Hepatocyte (in vitro differentiated cells): ENCODE measurements around the gene THAP3. TPM values are rescaled to one million over a fixed set of nuclear protein-coding genes. Genes with fewer than 3 reads are reported as not detected.

ENCODE experiments used
- DNase-seq: peaks from one replicate; pipeline ENCODE4 v3.0.0-alpha.2; 2016; ENCODE audit warnings: low spot score
- H2AFZ ChIP-seq: fragments of 200-600 bp; sonication (generic); 2 replicates; pipeline ENCODE4 v1.6.0; 2016; ENCODE audit warnings: antibody characterized with exemption, mild to moderate bottlenecking
- H3K27ac ChIP-seq: fragments of 200-600 bp; sonication (generic); 2 replicates; pipeline ENCODE4 v1.5.1; 2016; ENCODE audit warnings: mild to moderate bottlenecking
- H3K27me3 ChIP-seq: fragments of 200-600 bp; sonication (generic); 2 replicates; pipeline ENCODE4 v1.6.1; 2016
- H3K36me3 ChIP-seq: fragments of 200-600 bp; sonication (generic); replicated peaks from 2 replicates; pipeline ENCODE4 v1.5.1; 2016; ENCODE audit warnings: low read depth; ENCODE audit not compliant: insufficient read depth
- H3K4me1 ChIP-seq: fragments of 200-600 bp; sonication (generic); 2 replicates; pipeline ENCODE4 v1.5.1; 2016; ENCODE audit warnings: mild to moderate bottlenecking, moderate library complexity; ENCODE audit not compliant: insufficient read depth
- H3K4me2 ChIP-seq: fragments of 200-600 bp; sonication (generic); 2 replicates; pipeline ENCODE4 v1.6.0; 2016
- H3K4me3 ChIP-seq: fragments of 200-600 bp; sonication (generic); 2 replicates; pipeline ENCODE4 v1.5.1; 2016; ENCODE audit warnings: mild to moderate bottlenecking
- H3K79me2 ChIP-seq: fragments of 200-600 bp; sonication (generic); 2 replicates; pipeline ENCODE4 v1.6.0; 2017; ENCODE audit warnings: mild to moderate bottlenecking
- H3K9me2 ChIP-seq: fragments of 200-600 bp; sonication (generic); replicated peaks from 2 replicates; pipeline ENCODE4 v1.6.0; 2017; ENCODE audit warnings: mild to moderate bottlenecking; ENCODE audit not compliant: insufficient read depth
- H3K9me3 ChIP-seq: fragments of 200-600 bp; sonication (generic); 2 replicates; pipeline ENCODE4 v1.5.1; 2016; ENCODE audit warnings: low read depth, mild to moderate bottlenecking
- H4K20me1 ChIP-seq: fragments of 200-600 bp; sonication (generic); 2 replicates; pipeline ENCODE4 v1.6.0; 2016; ENCODE audit warnings: mild to moderate bottlenecking; ENCODE audit not compliant: insufficient read depth, poor library complexity, severe bottlenecking
- EZH2 ChIP-seq: fragments of 200-600 bp; sonication (generic); IDR thresholded peaks from 2 replicates; pipeline ENCODE4 v1.6.1; 2016; ENCODE audit warnings: antibody characterized with exemption, mild to moderate bottlenecking, borderline replicate concordance
- EZH2phosphoT487 ChIP-seq: fragments of 200-600 bp; sonication (generic); IDR thresholded peaks from one replicate; pipeline ENCODE4 v1.6.1; 2018; ENCODE audit warnings: antibody characterized with exemption, mild to moderate bottlenecking, low read depth, moderate library complexity; ENCODE audit not compliant: unreplicated experiment, severe bottlenecking
- WGBS: methylation state at CpG from one replicate; pipeline ENCODE4 v1.1.6; 2016; ENCODE audit warnings: low lambda C conversion rate; ENCODE audit errors: missing lambda C conversion rate; 5-methylcytosine and 5-hydroxymethylcytosine counted together
- polyA plus RNA-seq: library from polyadenylated mRNA; unstranded; fragments of >200 nt; fragmentation: Nextera tagmentation; extraction: Ambion mirVana; gene quantifications from 2 replicates; pipeline ENCODE4 v1.2.1, GENCODE V29; 2016
- total RNA-seq: library from RNA; depleted of rRNA; stranded (reverse); fragments of >200 nt; gene quantifications from 2 replicates; pipeline ENCODE4 v1.2.3, GENCODE V29; 2014
- TF ChIP-seq, protein P1 (sequence below): fragments of 200-600 bp; sonication (generic); IDR thresholded peaks from 2 replicates; pipeline ENCODE4 v1.5.1; 2016; ENCODE audit warnings: antibody characterized with exemption, mild to moderate bottlenecking; ENCODE audit not compliant: poor library complexity

THAP3 gene
- total and polyA plus RNA-seq, 2 experiments from 2014 or later, result 13.0 to 26.5 TPM

- no peaks in the 10 kb centered on the region for H3K36me3 ChIP-seq
- no peaks in the 10 kb centered on the region for H4K20me1 ChIP-seq
- TF ChIP-seq EZH2 (no peak), EZH2phosphoT487 (no peak)
- TF ChIP-seq, protein P1, sequence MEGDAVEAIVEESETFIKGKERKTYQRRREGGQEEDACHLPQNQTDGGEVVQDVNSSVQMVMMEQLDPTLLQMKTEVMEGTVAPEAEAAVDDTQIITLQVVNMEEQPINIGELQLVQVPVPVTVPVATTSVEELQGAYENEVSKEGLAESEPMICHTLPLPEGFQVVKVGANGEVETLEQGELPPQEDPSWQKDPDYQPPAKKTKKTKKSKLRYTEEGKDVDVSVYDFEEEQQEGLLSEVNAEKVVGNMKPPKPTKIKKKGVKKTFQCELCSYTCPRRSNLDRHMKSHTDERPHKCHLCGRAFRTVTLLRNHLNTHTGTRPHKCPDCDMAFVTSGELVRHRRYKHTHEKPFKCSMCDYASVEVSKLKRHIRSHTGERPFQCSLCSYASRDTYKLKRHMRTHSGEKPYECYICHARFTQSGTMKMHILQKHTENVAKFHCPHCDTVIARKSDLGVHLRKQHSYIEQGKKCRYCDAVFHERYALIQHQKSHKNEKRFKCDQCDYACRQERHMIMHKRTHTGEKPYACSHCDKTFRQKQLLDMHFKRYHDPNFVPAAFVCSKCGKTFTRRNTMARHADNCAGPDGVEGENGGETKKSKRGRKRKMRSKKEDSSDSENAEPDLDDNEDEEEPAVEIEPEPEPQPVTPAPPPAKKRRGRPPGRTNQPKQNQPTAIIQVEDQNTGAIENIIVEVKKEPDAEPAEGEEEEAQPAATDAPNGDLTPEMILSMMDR, result no peak
- H3K27ac ChIP-seq, result no peak overlapping the region
- H3K4me1 ChIP-seq, result peaks cover 30% of the 10 kb centered on the region
- WGBS, result 88% methylated on average over 12 of the region's 12 CpGs
- no peak for DNase-seq
- no peaks in the 10 kb centered on the region for H3K9me2 ChIP-seq
- peaks cover 38% of the 10 kb centered on the region for H3K79me2 ChIP-seq
- no peak overlapping the region for H3K4me2 ChIP-seq
- no peak overlapping the region for H3K4me3 ChIP-seq
- no peaks in the 10 kb centered on the region for H3K9me3 ChIP-seq
- no peak overlapping the region for H2AFZ ChIP-seq
- H3K27me3 ChIP-seq, result no peaks in the 10 kb centered on the region
These were observed 39.5 kb upstream of the THAP3 start for GRCh38 chr1:6585081-6585722.

DNA sequence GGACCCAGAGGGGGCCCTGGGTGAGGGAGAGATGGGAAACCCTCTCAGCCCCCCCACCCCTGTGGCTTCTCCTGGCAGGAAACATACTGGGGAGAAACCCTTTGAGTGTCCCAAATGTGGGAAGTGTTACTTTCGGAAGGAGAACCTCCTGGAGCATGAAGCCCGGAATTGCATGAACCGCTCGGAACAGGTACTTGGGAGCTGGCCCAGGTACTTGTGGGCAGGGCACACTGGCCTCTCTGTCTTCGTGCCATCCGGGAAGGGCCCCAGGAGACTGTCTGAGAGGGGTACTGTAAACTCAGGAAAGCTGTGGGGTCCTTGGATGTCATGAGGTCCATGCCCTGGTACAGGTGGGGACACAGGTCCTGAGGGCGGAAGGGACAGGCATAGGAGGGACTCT is 38.8 kb upstream of the THAP3 start:
- Histone ChIP-seq H3K4me1 (peaks cover 24% of the 10 kb centered on the region), H4K20me1 (no peaks in the 10 kb centered on the region)

GRCh38 chr1:6586404-6586816 is 38.3 kb upstream of the THAP3 start:
- Histone ChIP-seq H3K27ac (no peak overlapping the region), H3K9me2 (no peaks in the 10 kb centered on the region), H3K4me2 (no peak overlapping the region), H3K36me3 (no peaks in the 10 kb centered on the region), H4K20me1 (no peaks in the 10 kb centered on the region), H3K27me3 (no peaks in the 10 kb centered on the region), H2AFZ (no peak overlapping the region), H3K79me2 (peaks cover 26% of the 10 kb centered on the region), H3K9me3 (no peaks in the 10 kb centered on the region), H3K4me3 (no peak overlapping the region), H3K4me1 (peaks cover 18% of the 10 kb centered on the region)
- WGBS, result 95% methylated on average over 10 of the region's 11 CpGs
- TF ChIP-seq, protein P1, result no peak
- TF ChIP-seq EZH2phosphoT487, result no peak
- TF ChIP-seq EZH2, result no peak
- no peak for DNase-seq

More for the DNA sequence above, 38.8 kb upstream of the THAP3 start:
- Histone ChIP-seq H3K36me3 (no peaks in the 10 kb centered on the region), H3K27ac (no peak overlapping the region), H3K4me3 (no peak overlapping the region), H3K9me3 (no peaks in the 10 kb centered on the region), H3K4me2 (no peak overlapping the region), H3K79me2 (peaks cover 32% of the 10 kb centered on the region), H3K9me2 (no peaks in the 10 kb centered on the region), H2AFZ (no peak overlapping the region), H3K27me3 (no peaks in the 10 kb centered on the region)
- TF ChIP-seq, protein P1, result no peak
- no peak for TF ChIP-seq EZH2phosphoT487
- no peak for TF ChIP-seq EZH2
- WGBS, result 96% methylated on average over 7 of the region's 7 CpGs
- DNase-seq, result no peak
